ENCODE data around the gene ARSI.

ARSI gene

DNA sequence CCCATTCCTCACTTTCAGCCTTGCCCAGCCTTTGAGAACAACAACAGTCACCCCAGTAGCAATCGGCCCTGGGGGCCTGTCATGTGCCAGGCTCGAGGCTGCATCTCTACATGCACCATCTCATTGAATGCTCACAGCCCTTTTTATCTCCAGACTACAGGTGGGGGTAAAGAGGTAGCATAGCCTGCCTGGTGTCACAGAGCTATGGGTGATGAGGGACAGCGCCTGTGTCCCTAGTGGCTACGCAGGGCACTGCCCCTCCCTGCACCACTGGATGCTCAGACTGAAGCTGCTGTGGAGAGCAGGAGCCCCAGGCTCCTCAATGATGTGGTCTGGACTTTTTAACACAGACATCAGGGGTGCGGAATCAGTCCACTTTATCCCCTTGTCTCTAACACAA is 15.9 kb downstream of the ARSI start:
- TF ChIP-seq, protein P1, sequence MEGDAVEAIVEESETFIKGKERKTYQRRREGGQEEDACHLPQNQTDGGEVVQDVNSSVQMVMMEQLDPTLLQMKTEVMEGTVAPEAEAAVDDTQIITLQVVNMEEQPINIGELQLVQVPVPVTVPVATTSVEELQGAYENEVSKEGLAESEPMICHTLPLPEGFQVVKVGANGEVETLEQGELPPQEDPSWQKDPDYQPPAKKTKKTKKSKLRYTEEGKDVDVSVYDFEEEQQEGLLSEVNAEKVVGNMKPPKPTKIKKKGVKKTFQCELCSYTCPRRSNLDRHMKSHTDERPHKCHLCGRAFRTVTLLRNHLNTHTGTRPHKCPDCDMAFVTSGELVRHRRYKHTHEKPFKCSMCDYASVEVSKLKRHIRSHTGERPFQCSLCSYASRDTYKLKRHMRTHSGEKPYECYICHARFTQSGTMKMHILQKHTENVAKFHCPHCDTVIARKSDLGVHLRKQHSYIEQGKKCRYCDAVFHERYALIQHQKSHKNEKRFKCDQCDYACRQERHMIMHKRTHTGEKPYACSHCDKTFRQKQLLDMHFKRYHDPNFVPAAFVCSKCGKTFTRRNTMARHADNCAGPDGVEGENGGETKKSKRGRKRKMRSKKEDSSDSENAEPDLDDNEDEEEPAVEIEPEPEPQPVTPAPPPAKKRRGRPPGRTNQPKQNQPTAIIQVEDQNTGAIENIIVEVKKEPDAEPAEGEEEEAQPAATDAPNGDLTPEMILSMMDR (conservative IDR thresholded peaks at IDR 0.05; ENCODE audit: low read depth, low read length) = peak; percentile 27
- H3K4me3 ChIP-seq (ENCODE audit: low read depth, low read length) = no peak overlapping the region
- DNase-seq (ENCODE audit: low read depth) = no peak

DNA sequence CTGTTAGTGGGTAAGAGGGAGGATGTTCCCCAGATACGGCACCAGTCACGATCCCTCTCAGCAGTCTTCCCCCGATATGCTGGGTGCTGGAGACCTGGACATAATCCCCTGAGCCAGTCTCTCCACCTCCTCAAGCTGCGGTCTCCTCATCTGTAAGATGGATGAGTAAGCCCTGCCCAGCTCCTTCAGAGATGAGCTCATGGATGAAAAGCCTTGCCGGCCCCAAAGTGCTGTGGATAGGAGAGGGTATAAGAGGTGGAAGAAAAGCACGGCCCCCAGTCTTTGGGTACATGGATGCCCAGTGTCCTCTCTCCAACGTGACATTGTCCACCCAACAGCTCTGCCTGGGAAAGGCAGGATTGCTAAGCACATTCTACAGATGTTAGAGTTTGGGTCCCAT is 17.6 kb downstream of the ARSI start:
- TF ChIP-seq, protein P1 (conservative IDR thresholded peaks at IDR 0.05; ENCODE audit: low read depth, low read length) = no peak
- no peak for DNase-seq (ENCODE audit: low read depth)
- no peak overlapping the region for H3K4me3 ChIP-seq (ENCODE audit: low read depth, low read length)

- no peak for DNase-seq (ENCODE audit: low read depth)
- TF ChIP-seq, protein P1 (conservative IDR thresholded peaks at IDR 0.05; ENCODE audit: low read depth, low read length) = no peak
- H3K4me3 ChIP-seq (ENCODE audit: low read depth, low read length) = no peak overlapping the region
Measured at GRCh38 chr5:150284311-150284710, 18.4 kb downstream of the ARSI start.

- DNase-seq (ENCODE audit: low read depth) = no peak
- no peak overlapping the region for H3K4me3 ChIP-seq (ENCODE audit: low read depth, low read length)
- TF ChIP-seq, protein P1 (conservative IDR thresholded peaks at IDR 0.05; ENCODE audit: low read depth, low read length) = no peak
Measured at GRCh38 chr5:150283904-150284303, 18.8 kb downstream of the ARSI start.

DNA sequence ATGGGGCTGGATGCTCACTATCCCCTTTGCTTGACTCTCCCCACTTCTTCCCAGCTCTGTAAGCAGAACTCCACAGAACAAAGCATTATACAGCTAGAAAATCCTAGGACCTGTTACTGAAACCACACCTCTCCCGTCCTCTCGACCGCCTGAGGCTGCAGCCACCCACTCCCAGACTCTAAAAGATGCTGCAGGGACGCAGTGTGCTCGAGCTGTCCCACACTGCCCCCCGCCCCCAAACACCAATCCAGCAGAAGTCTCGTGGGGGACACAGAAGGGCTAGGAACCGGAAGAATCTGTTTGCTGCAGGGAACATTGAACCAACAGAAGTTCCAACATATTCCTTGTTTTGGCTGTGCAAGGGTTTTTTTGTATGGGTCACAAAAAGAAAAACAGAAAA is 20.7 kb downstream of the ARSI start:
- no peak overlapping the region for H3K4me3 ChIP-seq (ENCODE audit: low read depth, low read length)
- TF ChIP-seq, protein P1 (conservative IDR thresholded peaks at IDR 0.05; ENCODE audit: low read depth, low read length) = no peak
- no peak for DNase-seq (ENCODE audit: low read depth)

DNA sequence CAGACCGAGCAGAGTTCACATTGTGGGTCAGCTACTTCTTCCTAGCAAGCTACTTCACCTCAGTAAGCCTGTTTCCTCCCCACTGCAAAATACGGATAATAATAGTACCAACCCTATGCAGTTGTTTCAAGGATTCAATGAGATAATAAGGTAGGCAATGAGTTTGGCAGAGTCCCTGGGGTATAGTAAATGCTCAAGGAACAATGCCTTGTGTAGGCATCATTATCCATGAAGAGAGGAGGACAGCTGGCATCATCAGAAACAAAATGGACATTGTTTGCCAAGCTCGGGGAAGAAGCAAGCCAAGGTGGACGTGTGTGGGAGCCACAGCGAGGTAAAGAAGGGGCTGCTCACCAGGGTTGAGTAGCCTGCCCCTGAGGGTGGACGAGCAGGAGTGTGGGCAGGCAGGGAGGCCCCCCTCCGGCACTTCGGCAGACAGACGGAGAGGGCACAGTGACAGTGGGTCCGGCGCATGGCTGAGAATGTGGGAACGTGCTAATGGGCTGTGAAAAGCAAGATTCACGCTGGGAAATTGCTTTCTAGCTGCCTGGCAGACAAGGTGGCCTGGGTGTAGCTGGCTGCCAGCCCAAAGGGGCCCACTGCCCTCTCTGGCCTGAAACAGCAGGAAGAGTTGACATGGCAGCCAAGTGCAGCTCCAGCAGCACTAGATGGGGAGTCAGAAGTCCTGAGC is 23.2 kb downstream of the ARSI start:
- H3K4me3 ChIP-seq (ENCODE audit: low read depth, low read length) = no peak overlapping the region
- TF ChIP-seq, protein P1 (conservative IDR thresholded peaks at IDR 0.05; ENCODE audit: low read depth, low read length) = no peak
- no peak for DNase-seq (ENCODE audit: low read depth)

DNA sequence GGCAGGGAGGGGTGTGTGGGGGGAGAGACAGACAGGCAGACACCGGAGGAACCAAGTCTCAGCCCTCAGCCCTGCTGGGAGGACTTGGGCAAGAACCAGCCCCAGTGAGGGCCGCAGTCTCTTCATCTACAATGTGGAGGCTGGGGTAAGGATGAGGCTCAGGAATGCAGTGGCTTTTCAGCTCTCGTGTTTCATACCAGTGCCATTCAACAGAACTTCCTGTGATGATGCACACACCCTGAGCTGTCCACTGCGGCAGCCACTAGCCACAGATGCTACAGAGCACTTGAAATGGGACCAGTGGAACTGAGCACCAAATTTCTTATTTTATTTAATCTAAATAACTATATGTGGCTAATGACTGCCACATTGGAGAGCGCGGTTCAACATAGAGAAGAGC is 23.8 kb downstream of the ARSI start:
- no peak overlapping the region for H3K4me3 ChIP-seq (ENCODE audit: low read depth, low read length)
- peak; percentile 87 for DNase-seq (ENCODE audit: low read depth)
- TF ChIP-seq, protein P1 (conservative IDR thresholded peaks at IDR 0.05; ENCODE audit: low read depth, low read length) = no peak
